ENCODE results near the gene SLC28A1. TPM values are rescaled to one million over a fixed set of nuclear protein-coding genes. Genes with fewer than 3 reads are reported as not detected.

SLC28A1 gene
- total RNA-seq, 4 donors from 2014 or later, result 0.47 TPM; not detected in 3

DNA sequence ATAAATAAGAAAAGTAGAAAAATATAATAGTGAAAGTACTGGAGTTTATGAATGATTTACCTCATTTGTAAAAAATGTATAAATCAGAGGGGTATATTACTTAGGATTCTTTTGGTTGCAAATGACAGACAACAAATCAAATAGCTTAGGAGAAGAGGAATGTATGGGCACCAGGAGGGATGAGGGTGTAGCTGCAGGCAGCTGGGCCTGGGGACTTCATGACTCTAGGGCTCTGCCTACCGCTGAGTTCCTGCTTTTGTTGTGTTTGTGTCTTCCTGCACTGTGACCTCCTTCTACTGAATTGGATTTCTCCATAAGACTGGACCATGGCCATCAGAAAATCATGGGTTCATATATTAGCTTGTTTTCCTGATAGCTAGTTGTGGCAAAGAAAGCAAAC lies 69.3 kb downstream of the SLC28A1 start:
- peaks cover 4 to 10% of the 10 kb centered on the region in 2 donors for H3K4me1 ChIP-seq
- H3K27ac ChIP-seq, result no peak overlapping the region
- no peaks in the 10 kb centered on the region for H3K9me3 ChIP-seq
- TF ChIP-seq, protein P1, sequence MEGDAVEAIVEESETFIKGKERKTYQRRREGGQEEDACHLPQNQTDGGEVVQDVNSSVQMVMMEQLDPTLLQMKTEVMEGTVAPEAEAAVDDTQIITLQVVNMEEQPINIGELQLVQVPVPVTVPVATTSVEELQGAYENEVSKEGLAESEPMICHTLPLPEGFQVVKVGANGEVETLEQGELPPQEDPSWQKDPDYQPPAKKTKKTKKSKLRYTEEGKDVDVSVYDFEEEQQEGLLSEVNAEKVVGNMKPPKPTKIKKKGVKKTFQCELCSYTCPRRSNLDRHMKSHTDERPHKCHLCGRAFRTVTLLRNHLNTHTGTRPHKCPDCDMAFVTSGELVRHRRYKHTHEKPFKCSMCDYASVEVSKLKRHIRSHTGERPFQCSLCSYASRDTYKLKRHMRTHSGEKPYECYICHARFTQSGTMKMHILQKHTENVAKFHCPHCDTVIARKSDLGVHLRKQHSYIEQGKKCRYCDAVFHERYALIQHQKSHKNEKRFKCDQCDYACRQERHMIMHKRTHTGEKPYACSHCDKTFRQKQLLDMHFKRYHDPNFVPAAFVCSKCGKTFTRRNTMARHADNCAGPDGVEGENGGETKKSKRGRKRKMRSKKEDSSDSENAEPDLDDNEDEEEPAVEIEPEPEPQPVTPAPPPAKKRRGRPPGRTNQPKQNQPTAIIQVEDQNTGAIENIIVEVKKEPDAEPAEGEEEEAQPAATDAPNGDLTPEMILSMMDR (IDR thresholded peaks at IDR 0.05 in 4 of 5, conservative IDR thresholded peaks at IDR 0.05 in 1 of 5), result no peak
- TF ChIP-seq POLR2A (IDR thresholded peaks at IDR 0.05), result no peak
- in situ Hi-C loops (cut with MboI; ENCODE audit: low sequenced_read_pairs in 4 of 4), result loop anchor here in 1 of 4 donors (5.0 kb wide), 1 partner anchor 89 kb away; no protein-coding TSS in a partner anchor
- H3K4me3 ChIP-seq, result no peak overlapping the region
- intact Hi-C loops (cut with DNase I; ENCODE audit: low total_unique reads), result loop anchor here (10.0 kb wide), 2 partner anchors 211 to 331 kb away; no protein-coding TSS in a partner anchor
- DNase-seq (no peak), ATAC-seq (no peak)
- peaks cover 0 to 3% of the 10 kb centered on the region in 2 donors for H3K36me3 ChIP-seq
- H3K27me3 ChIP-seq, result no peaks in the 10 kb centered on the region

DNA sequence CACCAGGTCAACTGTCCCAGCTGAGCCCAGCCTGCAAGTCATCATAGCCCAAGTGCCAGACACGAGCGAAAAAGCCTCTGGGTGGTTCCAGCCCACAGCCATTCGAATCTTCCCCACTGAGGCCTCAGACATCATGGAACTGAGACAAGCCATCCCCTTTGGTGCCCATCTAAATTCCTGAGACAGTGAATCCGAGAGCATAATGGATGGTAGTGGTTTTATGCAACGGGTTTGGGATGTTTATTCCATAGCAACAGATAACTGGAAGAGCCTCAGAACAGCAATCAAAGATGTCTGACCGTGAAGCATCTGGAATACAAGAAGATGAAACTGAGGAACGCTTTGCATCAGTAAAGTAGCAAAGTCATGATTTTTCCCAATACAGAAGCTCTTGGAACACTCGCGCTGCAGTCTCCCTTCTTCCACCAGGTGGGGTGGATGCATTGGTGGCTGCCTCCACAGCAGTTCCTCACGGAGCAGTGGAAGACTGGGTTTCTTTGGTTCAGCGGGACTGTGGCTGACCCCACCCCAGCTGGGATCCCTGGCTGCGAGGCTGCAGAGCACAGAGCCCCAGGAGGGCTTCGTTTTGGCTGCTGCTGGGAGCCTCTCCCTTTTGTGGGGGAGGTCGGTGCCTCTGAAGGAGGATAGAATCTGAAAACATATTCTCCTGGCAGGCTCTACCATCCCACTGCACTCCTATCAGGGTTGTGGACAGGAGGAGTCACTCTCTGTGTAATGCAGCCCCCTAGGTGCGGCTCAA lies 70.8 kb downstream of the SLC28A1 start:
- H3K27ac ChIP-seq, result no peak overlapping the region
- no peaks in the 10 kb centered on the region for H3K27me3 ChIP-seq
- TF ChIP-seq, protein P1 (IDR thresholded peaks at IDR 0.05 in 4 of 5, conservative IDR thresholded peaks at IDR 0.05 in 1 of 5), result peak; percentile 83 to 94 (median 90)
- TF ChIP-seq POLR2A (IDR thresholded peaks at IDR 0.05), result no peak
- in situ Hi-C loops (cut with MboI; ENCODE audit: low sequenced_read_pairs in 4 of 4), result loop anchor here in 2 of 4 donors (5.0 kb wide), 1 partner anchor 87 kb away; no protein-coding TSS in a partner anchor
- no peaks in the 10 kb centered on the region for H3K9me3 ChIP-seq
- peaks cover 0 to 3% of the 10 kb centered on the region in 2 donors for H3K36me3 ChIP-seq
- peak; percentile 39 to 68 for DNase-seq
- peak; percentile 89 to 92 for ATAC-seq
- peaks cover 4 to 10% of the 10 kb centered on the region in 2 donors for H3K4me1 ChIP-seq
- H3K4me3 ChIP-seq, result peak overlapping the region; percentile 34 to 51 (median 39)
- intact Hi-C loops (cut with DNase I; ENCODE audit: low total_unique reads), result loop anchor here (1.0 to 10.0 kb wide), 3 partner anchors 89 to 330 kb away; no protein-coding TSS in a partner anchor

DNA sequence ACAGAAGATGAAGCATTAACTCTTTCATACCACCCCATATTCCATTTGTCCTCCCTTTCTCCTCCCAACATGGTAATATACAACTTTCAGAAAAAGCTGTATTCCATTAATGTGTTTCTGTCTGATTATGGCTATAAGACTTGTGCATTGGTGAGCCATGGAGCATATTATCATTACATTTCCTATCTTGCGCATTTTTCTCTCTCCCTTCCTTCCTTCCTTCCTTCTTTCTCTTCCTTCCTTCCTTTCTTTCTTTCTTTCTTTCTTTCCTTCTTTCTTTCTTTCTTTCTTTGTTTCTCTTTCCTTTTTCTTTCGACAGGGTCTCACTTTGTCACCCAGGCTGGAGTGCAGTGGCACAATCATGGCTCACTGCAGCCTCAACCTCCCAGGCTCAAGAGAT lies 71.7 kb downstream of the SLC28A1 start:
- Histone ChIP-seq H3K36me3 (peaks cover 0 to 3% of the 10 kb centered on the region in 2 donors), H3K27me3 (no peaks in the 10 kb centered on the region), H3K9me3 (no peaks in the 10 kb centered on the region), H3K4me1 (peaks cover 4 to 10% of the 10 kb centered on the region in 2 donors), H3K4me3 (no peak overlapping the region), H3K27ac (no peak overlapping the region)
- ATAC-seq (no peak), DNase-seq (no peak)
- no peak for TF ChIP-seq POLR2A (IDR thresholded peaks at IDR 0.05)
- TF ChIP-seq, protein P1 (IDR thresholded peaks at IDR 0.05 in 4 of 5, conservative IDR thresholded peaks at IDR 0.05 in 1 of 5), result no peak
- in situ Hi-C loops (cut with MboI; ENCODE audit: low sequenced_read_pairs in 4 of 4) (loop anchor here in 2 of 4 donors (5.0 kb wide), 1 partner anchor 86 kb away; no protein-coding TSS in a partner anchor), intact Hi-C loops (cut with DNase I; ENCODE audit: low total_unique reads) (loop anchor here (10.0 kb wide), 2 partner anchors 209 to 329 kb away; no protein-coding TSS in a partner anchor)

DNA sequence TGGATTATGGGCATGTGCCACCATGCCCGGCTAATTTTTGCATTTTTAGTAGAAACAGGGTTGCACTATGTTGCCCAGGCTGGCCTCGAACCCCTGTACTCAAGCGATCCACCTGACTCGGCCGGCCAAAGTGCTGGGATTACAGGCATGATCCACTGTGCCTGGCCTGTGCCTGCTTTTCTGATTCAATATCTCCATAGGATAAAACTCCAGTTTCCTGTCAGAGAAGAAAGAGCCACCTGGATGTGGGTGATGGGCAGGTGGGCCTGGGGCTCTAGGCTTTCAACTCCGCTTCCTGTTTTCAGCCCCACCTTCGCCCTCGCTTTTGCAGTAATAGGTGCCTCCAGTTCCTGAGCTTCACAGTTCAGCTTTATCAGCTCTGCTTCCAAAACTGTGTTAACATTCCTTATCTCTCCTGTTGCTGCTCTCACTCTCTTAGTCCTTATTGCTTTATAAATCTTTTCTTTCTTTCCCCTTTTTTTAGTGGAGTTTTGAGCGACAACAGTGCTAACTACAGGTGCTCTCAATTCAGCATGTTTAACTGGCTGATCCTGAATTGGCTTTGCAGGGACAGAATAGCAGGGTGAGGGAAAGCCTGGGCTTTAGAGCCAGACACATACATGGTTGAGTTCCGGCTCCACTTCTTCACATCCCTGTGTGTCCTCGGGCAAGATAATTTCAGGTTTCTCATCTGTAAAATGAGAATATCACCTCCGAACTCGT lies 76.1 kb downstream of the SLC28A1 start:
- TF ChIP-seq POLR2A (IDR thresholded peaks at IDR 0.05), result no peak
- TF ChIP-seq, protein P1 (IDR thresholded peaks at IDR 0.05 in 4 of 5, conservative IDR thresholded peaks at IDR 0.05 in 1 of 5), result no peak
- Histone ChIP-seq H3K4me3 (no peak overlapping the region), H3K9me3 (no peaks in the 10 kb centered on the region), H3K4me1 (peaks cover 2 to 4% of the 10 kb centered on the region in 2 donors), H3K27me3 (no peaks in the 10 kb centered on the region), H3K27ac (no peak overlapping the region), H3K36me3 (peaks cover 0 to 3% of the 10 kb centered on the region in 2 donors)
- DNase-seq (no peak), ATAC-seq (no peak)
- in situ Hi-C loops (cut with MboI; ENCODE audit: low sequenced_read_pairs in 4 of 4), result loop anchor here in 1 of 4 donors (10.0 kb wide), 1 partner anchor 64 kb away; no protein-coding TSS in a partner anchor
- intact Hi-C loops (cut with DNase I; ENCODE audit: low total_unique reads), result no loop called here

Data from gastrocnemius medialis (tissue), 4 donors.